Stimulated activated CD4-positive, alpha-beta T cell treated with anti-CD3 and anti-CD28 coated beads, TNF-alpha, amount 100 ng/mL, for 24 hours (primary cell): ENCODE measurements around the gene PAPLN.
"Not testable (repeated sequence)": the region's sequence is repeated elsewhere in the genome, so short reads cannot be mapped to it uniquely, and the experiment has no call there.

Source experiments
- DNase-seq, 3 experiments: peaks; one replicate each; pipeline ENCODE4 v3.0.0-alpha.2; 2020; ENCODE audit warnings: low read depth in 3 of 3

The PAPLN gene, protein sequence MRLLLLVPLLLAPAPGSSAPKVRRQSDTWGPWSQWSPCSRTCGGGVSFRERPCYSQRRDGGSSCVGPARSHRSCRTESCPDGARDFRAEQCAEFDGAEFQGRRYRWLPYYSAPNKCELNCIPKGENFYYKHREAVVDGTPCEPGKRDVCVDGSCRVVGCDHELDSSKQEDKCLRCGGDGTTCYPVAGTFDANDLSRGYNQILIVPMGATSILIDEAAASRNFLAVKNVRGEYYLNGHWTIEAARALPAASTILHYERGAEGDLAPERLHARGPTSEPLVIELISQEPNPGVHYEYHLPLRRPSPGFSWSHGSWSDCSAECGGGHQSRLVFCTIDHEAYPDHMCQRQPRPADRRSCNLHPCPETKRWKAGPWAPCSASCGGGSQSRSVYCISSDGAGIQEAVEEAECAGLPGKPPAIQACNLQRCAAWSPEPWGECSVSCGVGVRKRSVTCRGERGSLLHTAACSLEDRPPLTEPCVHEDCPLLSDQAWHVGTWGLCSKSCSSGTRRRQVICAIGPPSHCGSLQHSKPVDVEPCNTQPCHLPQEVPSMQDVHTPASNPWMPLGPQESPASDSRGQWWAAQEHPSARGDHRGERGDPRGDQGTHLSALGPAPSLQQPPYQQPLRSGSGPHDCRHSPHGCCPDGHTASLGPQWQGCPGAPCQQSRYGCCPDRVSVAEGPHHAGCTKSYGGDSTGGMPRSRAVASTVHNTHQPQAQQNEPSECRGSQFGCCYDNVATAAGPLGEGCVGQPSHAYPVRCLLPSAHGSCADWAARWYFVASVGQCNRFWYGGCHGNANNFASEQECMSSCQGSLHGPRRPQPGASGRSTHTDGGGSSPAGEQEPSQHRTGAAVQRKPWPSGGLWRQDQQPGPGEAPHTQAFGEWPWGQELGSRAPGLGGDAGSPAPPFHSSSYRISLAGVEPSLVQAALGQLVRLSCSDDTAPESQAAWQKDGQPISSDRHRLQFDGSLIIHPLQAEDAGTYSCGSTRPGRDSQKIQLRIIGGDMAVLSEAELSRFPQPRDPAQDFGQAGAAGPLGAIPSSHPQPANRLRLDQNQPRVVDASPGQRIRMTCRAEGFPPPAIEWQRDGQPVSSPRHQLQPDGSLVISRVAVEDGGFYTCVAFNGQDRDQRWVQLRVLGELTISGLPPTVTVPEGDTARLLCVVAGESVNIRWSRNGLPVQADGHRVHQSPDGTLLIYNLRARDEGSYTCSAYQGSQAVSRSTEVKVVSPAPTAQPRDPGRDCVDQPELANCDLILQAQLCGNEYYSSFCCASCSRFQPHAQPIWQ

DNA sequence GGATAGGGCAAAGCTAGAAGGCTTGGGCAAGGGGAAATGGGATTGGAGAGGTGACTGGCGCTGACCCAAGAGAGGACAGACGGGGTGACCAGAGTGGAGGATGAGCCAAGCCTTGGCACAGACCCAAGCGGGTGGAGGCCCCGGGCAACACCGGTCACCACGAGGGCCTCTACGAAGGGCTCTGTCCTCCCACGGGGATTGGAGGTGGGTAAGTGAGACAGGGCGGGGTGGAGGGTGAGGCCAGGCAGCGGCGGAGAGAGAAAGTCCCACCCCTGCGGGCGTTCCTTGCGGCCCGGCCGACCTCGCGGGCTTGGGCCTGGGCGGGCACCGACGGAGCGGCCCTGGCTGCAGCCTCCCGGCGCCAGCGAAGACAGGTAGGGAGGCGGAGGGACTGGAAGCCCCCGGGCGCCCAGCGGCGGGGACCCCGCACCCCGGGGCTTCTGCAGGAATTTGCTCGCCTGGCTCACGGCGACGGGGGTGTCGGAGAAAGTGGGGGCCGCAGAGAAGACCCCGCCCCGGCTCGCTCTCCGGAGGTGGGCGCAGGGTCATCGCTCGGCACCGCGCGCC is at the start of gene PAPLN:
TSS of gene PAPLN (plus strand) at position 288 of the 567 bp plus-strand sequence. CDS start 2,273 bp downstream, outside the sequence.
- no peak for DNase-seq

DNA sequence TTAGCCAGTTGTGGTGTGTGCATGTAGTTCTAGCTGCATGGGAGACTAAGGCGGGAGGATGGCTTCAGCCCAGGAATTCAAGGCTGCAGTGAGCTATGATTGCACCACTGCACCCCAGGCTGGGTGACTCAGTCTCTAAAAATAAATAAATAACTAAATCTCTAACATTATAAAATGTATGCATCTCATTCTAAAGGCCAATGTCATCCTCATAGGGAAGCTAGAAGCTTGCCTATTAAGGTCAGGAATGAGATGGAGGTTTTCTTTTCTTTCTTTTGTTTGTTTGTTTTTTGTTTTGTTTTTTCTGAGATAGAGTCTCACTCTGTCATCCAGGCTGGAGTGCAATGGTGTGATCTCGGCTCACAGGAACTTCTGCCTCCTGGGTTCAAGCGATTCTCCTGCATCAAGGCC is 48.8 kb upstream of the PAPLN start:
- no peak for DNase-seq

DNA sequence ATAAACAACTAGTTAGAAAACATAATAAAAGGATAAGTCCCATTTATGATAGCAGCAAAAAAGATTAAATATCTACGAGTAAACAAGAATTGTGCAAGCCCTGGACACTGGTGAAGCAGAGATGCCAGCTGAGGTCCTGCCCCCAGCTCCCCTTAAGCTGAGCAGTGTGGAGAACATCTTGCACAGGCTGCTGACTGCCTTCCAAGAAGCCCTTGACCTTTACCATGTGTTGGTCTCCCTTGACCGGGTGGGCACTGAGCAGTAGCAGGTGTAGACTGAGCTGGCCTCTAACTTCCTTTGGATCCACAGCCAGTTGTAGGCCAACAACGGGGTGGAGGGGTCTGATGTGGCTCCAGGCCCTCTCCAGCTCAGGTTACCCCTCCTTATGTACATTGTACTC is 47.7 kb upstream of the PAPLN start:
- no peak for DNase-seq

DNA sequence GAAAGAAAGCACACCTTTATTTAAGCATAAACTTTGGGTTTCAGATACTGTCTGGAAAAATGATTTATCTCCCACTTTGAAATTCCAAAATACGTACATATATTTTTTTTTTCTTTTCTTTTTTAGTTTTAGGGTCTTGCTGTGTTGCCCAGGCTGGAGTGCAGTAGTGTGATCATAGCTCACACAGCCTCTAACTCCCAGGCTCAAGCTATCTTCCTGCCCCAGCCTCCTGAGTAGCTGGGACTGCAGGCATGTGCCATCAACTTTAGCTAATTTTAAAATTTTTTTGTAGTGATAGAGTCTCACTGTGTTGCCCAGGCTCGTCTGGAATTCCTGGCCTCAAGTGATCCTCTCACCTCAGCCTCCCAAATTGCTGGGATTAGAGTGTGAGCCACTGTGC is 45.9 kb upstream of the PAPLN start:
- DNase-seq: no peak

DNA sequence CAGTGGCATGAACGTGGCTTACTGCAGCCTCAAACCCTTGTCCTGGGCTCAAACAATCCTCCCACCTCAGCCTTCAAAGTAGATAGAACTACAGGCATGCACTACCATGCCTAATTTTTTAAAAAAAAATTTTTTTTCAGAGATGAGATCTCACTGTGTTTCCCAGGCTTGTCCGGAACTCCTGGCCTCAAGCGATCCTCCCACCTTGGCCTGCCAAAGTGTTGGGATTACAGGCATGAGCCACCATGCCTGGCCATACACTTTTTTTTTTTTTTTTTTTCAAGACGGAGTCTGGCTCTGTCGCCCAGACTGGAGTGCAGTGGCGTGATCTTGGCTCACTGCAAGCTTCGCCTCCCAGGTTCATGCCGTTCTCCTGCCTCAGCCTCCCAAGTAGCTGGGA is 43.0 kb upstream of the PAPLN start:
- not testable (repeated sequence) for DNase-seq

DNA sequence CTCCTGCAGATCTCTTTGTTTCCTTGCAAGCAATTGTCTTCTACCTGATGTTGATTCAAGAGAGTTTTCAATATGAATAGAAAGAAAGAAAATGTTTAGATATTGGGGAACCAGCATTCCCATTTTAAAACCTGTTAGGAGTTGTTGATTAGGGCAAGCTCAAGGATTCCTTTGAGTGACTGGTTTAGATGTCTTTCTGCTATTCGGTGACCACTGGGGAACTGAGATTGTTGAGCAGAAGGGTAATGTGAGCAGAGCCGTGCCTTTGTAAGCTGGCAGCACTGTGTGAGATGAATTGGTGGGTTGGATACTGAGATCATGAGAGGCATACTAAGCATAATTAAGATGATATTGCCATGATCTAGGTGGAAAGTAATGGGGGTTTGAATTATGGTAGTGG is 39.1 kb upstream of the PAPLN start:
- no peak for DNase-seq

DNA sequence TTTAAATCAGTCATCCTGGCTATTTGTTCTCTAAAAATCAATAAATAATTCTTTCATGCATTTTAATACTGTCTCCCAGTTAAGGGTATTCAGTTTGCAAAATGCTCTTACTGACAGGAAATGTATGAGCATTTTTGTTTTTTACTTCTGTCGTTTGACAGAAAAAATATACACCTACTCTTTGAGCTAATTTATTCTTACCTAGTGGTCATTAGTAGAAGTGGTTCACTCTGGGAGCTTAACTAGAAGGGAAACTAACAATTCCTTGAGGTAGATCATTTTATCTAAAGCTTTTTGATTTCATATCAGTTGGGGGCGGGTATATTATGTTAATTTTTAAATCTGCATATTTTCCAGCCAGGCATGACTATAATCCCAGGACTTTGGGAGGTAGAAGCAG is 33.8 kb upstream of the PAPLN start:
- no peak for DNase-seq

DNA sequence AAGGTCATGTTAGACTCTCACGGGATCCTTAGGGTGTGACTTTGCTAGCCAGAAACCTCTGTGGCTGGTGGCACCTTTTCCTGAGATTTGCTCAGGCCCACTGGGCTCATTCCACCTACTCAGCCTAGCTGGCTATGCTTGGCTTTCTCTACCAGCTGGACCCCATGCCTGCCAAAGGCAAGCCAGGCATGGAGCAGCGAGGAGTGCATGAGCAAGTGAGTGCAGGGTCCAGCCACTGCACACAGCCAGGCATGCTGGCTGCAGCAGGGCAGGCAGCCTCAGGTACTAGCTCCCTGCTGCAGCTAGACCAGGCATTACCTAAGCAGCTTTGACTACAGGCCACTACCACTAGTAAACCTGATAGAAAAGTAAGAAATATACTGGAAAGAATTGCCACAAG is 29.7 kb upstream of the PAPLN start:
- DNase-seq: no peak

DNA sequence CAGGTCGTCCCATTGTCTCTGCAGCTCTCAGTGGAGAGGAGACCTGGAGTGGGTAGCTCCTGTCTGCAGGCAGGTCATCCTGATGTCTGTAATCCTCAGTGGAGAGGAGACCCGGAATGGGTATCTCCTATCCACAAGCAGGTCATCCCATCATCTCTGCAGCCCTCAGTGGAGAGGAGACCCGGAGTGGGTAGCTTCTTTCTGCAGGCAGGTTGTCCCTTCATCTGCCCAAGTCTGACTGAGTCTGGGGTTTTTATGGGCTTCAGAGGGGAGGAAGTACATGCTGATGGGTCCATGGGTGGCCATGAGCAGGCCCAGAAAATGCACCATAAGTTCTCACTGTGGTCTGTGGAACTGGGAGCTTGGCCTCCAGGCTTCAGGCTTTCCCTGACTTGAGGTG is 28.9 kb upstream of the PAPLN start:
- DNase-seq: no peak

DNA sequence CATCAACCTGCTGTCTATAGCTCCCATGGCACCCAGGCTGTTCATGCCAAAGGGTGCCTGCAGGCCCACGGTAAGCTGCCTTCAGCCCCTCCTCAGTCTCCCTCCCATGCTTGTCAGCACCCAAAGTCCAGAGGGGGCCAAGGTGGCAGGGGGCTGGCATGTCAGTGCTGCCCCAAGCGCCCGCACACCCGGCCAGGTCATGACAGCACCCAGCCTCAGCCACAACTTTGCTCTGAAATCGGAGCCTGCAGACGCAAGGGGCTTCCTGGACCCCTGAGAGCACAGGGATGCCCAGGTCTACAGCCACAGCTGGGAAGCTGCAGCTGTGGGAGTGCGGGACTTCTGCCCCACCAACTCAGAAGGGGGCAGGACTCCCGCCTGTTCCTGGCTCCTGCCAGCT is 28.5 kb upstream of the PAPLN start:
- DNase-seq: no peak

DNA sequence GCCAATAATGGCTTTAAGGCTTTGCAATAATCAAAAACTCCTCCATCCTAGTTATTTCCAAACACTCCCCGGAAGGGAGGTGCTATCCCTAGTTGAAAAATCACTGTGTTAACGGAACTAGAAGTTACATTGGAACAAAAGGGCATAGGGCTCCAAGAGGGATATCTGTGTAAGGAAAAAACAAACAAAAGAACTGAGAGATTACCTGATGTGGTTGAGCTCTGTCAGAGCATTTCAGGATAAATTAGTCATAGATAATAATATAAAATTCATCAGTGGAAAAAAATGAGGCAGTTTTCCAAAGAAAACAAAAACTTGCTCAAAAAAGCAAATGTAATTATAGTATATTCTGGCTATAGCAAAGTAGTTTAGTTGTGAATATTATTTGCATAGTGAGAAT is 27.4 kb upstream of the PAPLN start:
- no peak for DNase-seq

DNA sequence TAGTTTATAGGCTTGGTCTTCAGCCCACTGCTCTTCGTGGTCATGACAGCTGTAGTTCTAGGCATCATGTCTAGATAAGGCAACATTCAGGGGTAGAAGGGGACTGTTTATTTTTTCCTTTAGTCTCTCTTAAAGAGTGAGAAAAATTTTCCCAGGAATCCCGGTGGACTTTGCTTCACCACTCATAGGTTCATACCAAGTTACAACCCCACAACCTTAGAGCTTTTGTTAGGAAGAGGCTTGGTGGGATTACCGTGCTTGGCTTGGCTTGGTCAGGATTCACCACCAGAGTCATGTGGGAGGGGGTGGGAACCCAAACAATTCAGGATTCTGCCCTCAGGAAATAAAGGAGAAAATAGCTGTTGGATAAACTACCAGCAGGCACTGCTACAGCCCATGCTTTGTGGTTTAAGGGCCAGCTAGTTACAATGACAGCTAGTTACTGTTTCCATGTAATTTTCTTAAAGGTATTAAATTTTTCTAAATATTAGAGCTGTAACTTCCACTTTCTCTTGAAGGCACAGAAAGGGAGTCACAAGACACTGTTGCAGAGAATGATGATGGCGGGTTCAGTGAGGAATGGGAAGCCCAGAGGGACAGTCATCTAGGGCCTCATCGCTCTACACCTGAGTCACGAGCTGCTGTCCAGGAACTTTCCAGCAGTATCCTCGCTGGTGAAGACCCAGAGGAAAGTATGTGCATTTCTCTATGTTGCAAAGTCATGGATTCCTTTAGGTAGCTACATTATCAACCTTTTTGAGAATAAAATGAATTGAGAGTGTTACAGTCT is 25.9 kb upstream of the PAPLN start:
- no peak for DNase-seq

DNA sequence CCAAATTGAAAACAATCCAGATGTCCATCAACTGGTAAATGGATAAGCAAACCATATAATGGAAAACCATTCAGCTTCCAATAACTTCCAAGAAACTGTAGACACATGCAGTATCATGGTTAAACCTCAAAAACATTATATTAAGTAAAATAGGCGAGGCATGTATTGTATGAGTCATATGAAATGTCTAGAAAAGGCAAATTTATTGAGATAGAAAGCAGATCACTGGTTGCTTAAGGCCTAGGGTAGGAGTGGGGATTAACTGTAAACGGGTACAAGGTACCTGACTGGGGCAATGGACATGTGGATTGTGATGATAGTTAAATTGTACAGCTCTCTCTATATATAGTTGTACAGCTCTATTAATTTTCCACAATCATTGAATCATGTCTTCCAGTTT is 21.3 kb upstream of the PAPLN start:
- no peak for DNase-seq

DNA sequence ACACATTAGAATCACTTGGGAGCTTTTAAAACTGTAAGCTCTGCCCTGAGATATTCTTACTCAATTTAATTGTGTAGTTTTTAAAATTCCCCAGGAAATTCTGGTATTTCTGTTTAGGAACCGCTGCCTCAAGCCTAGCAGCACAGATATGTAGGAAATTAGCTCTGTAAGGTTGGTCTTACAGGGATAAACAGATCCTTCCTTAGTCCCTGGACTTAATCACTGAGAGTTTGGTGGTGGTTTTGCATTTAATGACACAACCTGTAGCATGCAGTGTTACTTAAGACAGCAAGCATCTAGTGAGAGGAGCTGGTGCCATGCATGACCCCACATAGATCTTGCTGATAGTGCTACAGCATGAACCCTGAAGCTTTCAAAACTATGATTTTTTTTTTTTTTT is 19.9 kb upstream of the PAPLN start:
- DNase-seq: no peak

DNA sequence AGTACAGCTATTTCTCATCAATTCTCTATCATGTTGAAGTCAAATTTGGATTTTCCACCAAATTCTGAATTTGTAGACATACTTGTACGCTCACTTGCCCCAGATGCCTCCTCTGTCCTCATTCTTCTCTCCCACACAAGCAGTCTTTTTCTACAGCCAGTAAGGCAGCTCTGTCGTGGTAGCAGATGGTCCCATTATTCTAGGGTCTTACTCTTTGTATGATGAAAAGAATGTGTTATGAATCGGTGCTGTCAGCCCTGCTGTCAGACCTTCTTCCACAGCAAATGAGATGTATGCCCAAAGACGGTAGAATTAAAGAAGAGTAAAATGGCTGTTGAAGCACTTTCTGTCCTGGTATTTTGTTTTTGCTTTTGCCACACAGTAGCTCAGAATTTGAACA is 17.2 kb upstream of the PAPLN start:
- DNase-seq: no peak

DNA sequence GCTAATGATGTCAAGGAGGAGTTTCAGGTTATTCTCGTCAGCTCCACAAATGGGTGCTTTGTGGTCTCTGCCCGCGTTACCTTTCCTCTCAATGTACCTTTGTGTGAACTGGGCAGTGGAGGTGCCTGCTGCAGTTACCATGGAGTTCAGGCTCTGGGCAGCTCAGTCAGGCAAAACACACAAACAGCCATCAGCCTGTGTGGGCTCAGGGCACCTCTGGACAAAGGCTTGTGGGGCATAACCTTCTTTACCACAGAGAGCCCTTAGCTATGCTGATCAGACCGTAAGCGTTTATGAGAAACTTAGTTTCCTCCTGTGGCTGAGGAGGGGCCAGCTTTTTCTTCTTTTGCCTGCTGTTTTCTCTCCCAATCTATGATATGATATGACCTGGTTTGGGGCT is 16.7 kb upstream of the PAPLN start:
- no peak for DNase-seq

DNA sequence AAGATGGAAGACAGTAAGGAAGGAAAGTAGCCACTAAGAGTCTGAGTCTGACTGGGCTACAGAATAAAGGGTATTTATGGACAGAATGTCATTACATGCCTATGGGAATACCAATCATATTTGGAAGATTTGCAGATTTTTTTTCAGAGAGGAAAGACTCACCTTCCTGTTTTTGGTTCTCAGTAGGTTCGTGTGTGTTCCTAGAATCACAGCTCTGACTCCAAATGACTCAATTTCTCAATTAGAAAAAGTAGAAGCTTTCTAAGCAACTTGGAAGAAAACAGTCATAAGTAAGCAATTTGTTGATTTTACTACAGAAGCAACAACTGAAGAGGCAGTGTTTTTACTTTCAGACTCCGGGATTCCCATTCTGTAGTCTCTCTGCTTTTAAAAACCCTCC is 15.4 kb upstream of the PAPLN start:
- DNase-seq: no peak

DNA sequence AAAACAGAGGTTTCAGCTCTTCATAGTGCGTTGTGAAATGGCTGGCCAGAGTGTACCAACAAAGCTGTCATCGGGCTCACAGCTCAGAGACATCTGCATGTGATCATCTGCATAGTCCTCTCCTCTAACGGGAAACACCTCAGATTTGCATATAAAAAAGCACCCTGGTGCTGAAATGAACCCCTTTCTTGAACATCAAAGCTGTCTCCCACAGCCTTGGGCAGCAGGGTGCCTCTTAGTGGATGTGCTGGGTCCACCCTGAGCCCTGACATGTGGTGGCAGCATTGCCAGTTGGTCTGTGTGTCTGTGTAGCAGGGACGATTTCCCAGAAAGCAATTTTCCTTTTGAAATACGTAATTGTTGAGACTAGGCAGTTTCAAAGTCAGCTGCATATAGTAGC is 14.3 kb upstream of the PAPLN start:
- no peak for DNase-seq

DNA sequence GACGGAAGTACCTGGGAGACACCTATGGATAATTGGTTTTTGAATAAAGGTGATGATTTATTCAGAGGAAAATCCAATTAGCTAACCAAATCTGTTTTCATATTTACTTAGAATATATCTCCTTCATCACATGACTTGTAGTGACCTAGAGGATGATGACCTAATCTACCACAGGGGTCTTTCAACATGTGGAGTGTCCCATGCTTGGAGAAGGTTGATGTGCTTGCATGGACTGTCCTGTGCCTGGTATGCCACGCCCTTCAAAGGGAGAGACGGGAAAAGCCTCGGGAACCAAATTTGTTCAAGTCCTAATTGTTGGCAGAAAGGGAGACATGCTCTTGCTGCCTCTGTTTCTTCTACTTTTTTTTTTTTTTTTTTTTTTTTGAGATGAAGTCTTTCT is 11.8 kb upstream of the PAPLN start:
- DNase-seq: no peak

DNA sequence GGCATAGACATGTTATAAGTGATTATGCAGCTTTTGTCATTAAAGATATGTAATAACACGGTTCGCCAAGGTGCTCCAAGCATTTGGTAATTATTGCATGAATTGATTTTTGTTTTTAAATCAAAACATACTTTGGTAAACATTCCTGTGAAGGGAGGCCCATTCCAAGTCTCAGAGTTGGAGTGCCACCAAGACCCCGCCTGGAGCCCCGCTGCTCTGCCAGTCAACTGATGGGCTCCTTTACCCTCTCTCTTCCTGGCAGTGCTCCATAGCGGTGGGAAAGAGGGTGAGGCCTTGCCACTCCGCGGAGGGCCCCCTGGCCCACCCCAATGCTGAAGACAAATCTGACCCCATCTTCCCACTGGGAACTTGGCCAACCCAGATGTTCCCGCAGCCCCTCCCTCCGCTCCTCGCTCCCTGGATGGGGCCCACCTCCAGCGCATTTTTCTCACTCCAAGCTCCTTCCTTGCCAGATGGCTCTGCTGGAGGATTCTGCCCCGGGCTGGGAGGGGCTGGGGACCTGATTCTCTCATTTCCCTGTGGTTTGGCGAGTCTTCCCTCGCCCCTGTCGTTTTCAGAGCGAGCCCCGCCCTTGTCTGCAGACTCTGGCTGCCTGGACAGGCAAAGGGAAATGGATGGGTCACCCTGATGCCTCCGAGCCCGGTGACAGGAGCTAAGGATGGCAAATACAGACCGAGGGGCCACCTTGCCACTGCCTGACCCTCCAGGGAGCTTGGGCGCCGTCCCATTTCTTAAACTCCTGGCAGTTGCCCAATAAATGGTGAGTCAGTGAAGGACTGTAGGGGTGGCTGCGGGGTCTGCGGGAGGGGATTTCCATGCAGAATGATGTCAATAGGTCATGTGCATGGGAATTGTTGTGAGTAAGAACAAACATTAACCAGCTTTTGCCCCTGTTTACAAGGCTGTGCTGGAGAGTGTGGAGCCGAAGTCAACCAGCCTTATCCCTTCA is 9.2 kb upstream of the PAPLN start:
- no peak for DNase-seq
